ENCODE data around the gene WDR77.
A peak's percentile ranks its signal among the peaks of the same experiment; 100 is the strongest.

The WDR77 gene

GRCh38 chr1:111424281-111424680, 24.8 kb downstream of the WDR77 start:
- DNase-seq = no peak

- no peak for DNase-seq
These were observed 26.3 kb downstream of the WDR77 start for GRCh38 chr1:111422546-111423391.

GRCh38 chr1:111420377-111420776, 28.7 kb downstream of the WDR77 start:
- DNase-seq = no peak

GRCh38 chr1:111419037-111419436, 30.0 kb downstream of the WDR77 start:
- DNase-seq = no peak

- DNase-seq = peak; percentile 44
These were observed 31.3 kb downstream of the WDR77 start for GRCh38 chr1:111417755-111418154.

- no peak for DNase-seq
These were observed 33.6 kb downstream of the WDR77 start for GRCh38 chr1:111415461-111415860.

- no peak for DNase-seq
These were observed 34.3 kb downstream of the WDR77 start for GRCh38 chr1:111414756-111415155.

- DNase-seq = peak; percentile 48
These were observed 36.2 kb downstream of the WDR77 start for GRCh38 chr1:111412839-111413238.

GRCh38 chr1:111407301-111407700, 41.8 kb downstream of the WDR77 start:
- DNase-seq = no peak

GRCh38 chr1:111406321-111406768, 42.7 kb downstream of the WDR77 start:
- no peak for DNase-seq

- DNase-seq = no peak
These were observed 44.5 kb downstream of the WDR77 start for GRCh38 chr1:111404588-111404987.

- DNase-seq = no peak
These were observed 47.0 kb downstream of the WDR77 start for GRCh38 chr1:111402083-111402482.

GRCh38 chr1:111399792-111400610, 49.1 kb downstream of the WDR77 start:
- peak; percentile 31 for DNase-seq

GRCh38 chr1:111392460-111392945, 56.6 kb downstream of the WDR77 start:
- no peak for DNase-seq

- no peak for DNase-seq
These were observed 57.0 kb downstream of the WDR77 start for GRCh38 chr1:111392042-111392441.
